C4-2B (cell line): ENCODE data around the gene ANKRD55.

Source experiments
- ZFX ChIP-seq: fragments of 450-650 bp; IDR thresholded peaks from 2 replicates; pipeline ENCODE4 v1.6.1; 2017
- TF ChIP-seq, protein P1 (sequence below): fragments of 450-650 bp; conservative IDR thresholded peaks from 2 replicates; pipeline ENCODE4 v1.5.1; 2017; ENCODE audit warnings: mild to moderate bottlenecking

DNA sequence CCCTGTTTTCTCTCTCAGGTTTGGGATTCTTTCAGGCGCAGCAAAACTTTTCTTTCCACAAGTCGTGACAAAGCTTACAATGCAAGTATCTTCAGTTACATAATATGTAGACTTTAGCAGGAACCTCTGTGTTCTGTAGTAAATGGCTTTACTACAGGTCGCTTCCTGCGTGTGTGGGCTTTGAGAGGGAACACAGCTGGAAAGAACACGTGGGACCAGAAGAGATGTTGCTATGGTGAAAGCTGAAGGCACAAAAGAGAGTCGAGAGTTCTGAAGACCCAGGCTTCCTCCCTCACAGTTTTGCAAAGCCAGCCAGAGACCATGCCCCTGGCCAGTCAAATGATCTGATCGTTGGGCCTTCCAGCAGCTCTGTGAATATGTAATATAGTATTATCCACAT lies 4.0 kb downstream of the ANKRD55 start:
- TF ChIP-seq, protein P1, sequence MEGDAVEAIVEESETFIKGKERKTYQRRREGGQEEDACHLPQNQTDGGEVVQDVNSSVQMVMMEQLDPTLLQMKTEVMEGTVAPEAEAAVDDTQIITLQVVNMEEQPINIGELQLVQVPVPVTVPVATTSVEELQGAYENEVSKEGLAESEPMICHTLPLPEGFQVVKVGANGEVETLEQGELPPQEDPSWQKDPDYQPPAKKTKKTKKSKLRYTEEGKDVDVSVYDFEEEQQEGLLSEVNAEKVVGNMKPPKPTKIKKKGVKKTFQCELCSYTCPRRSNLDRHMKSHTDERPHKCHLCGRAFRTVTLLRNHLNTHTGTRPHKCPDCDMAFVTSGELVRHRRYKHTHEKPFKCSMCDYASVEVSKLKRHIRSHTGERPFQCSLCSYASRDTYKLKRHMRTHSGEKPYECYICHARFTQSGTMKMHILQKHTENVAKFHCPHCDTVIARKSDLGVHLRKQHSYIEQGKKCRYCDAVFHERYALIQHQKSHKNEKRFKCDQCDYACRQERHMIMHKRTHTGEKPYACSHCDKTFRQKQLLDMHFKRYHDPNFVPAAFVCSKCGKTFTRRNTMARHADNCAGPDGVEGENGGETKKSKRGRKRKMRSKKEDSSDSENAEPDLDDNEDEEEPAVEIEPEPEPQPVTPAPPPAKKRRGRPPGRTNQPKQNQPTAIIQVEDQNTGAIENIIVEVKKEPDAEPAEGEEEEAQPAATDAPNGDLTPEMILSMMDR: no peak
- no peak for TF ChIP-seq ZFX
